H1 (cell line): ENCODE measurements around the gene RHOT1. TPM values are rescaled to one million over a fixed set of nuclear protein-coding genes. Genes with fewer than 3 reads are reported as not detected.

ENCODE experiments used
- CTCF ChIA-PET: fragments of 300-600 bp; sonication (Branson Sonifier 250); formaldehyde crosslinking; loops from one replicate; lab custom pipeline; 2021; ENCODE audit not compliant: partially characterized antibody; lab: Charles Lee
- POLR2A ChIA-PET: fragments of 300-600 bp; sonication (Branson Sonifier 250); formaldehyde crosslinking; loops from one replicate; lab custom pipeline; 2021; ENCODE audit warnings: inconsistent platforms; ENCODE audit not compliant: partially characterized antibody; lab: Charles Lee
- DNase-seq, 2 experiments: peaks; one replicate each; pipeline versions ENCODE4 v3.0.0 to v3.0.0-alpha.2; 2010 to 2022; ENCODE audit warnings: low spot score in 2 of 2, low read depth in 1 of 2, mixed read lengths in 1 of 2
- FAIRE-seq: peaks from 2 replicates; lab custom pipeline; 2011; peaks lifted over from hg19 to GRCh38; lab: Jason Lieb, UNC
- H2AFZ ChIP-seq: 2 replicates; pipeline ENCODE4 v1.8.1; 2012; ENCODE audit warnings: low read length, inconsistent platforms
- H2AK5ac ChIP-seq: 2 replicates; pipeline ENCODE4 v1.6.1; 2013; ENCODE audit warnings: low read depth, low read length
- H2BK120ac ChIP-seq: replicated peaks from 2 replicates; pipeline ENCODE3; 2013; ENCODE audit warnings: low read depth, low read length, inconsistent platforms
- H2BK12ac ChIP-seq: 2 replicates; pipeline ENCODE4 v1.6.1; 2013; ENCODE audit warnings: low read depth, low read length
- H2BK15ac ChIP-seq: 2 replicates; pipeline ENCODE4 v1.6.1; 2013; ENCODE audit warnings: low read length
- H2BK20ac ChIP-seq: 2 replicates; pipeline ENCODE4 v1.6.1; 2013; ENCODE audit warnings: low read length
- H2BK5ac ChIP-seq: 2 replicates; pipeline ENCODE4 v1.6.1; 2013; ENCODE audit warnings: low read depth, low read length
- H3K14ac ChIP-seq: 2 replicates; pipeline ENCODE4 v1.6.1; 2013; ENCODE audit warnings: inconsistent platforms; ENCODE audit not compliant: insufficient read length
- H3K18ac ChIP-seq: 2 replicates; pipeline ENCODE4 v1.6.1; 2013; ENCODE audit warnings: low read length; ENCODE audit errors: extremely low read depth
- H3K23ac ChIP-seq: 2 replicates; pipeline ENCODE4 v1.6.1; 2013; ENCODE audit warnings: inconsistent platforms; ENCODE audit not compliant: insufficient read length
- H3K23me2 ChIP-seq: 2 replicates; pipeline ENCODE4 v1.6.1; 2013; ENCODE audit warnings: low read depth, low read length
- H3K27ac ChIP-seq: 2 replicates; pipeline ENCODE4 v1.6.1; 2011; ENCODE audit warnings: low read depth, low read length, inconsistent platforms
- H3K27me3 ChIP-seq, 4 experiments: replicated peaks in 1 of 4; 1 replicate in 1 of 4; 2 replicates in 3 of 4; pipeline versions ENCODE4 v1.6.1 to v1.8.1; 2011 to 2013; ENCODE audit warnings: low read length in 3 of 4, mild to moderate bottlenecking in 3 of 4, inconsistent platforms in 2 of 4, mixed read lengths in 2 of 4, moderate library complexity in 1 of 4; ENCODE audit not compliant: control insufficient read depth in 3 of 4, insufficient read depth in 3 of 4; ENCODE audit errors: extremely low read depth in 1 of 4
- H3K36me3 ChIP-seq, 4 experiments: 2 replicates each; pipeline versions ENCODE4 v1.6.1 to v1.8.1; 2011 to 2013; ENCODE audit warnings: mild to moderate bottlenecking in 4 of 4, low read length in 3 of 4, moderate library complexity in 2 of 4, control low read depth in 1 of 4, inconsistent platforms in 1 of 4; ENCODE audit not compliant: insufficient read depth in 4 of 4, control insufficient read depth in 2 of 4
- H3K4ac ChIP-seq: replicated peaks from 2 replicates; pipeline ENCODE3; 2013; ENCODE audit warnings: low read length, low read depth, mixed read lengths, inconsistent platforms; ENCODE audit not compliant: insufficient read length
- H3K4me1 ChIP-seq, 4 experiments: replicated peaks in 1 of 4; 1 replicate in 1 of 4; 2 replicates in 3 of 4; pipeline versions ENCODE4 v1.6.1 to v1.8.1; 2011 to 2013; ENCODE audit warnings: low read length in 3 of 4, inconsistent platforms in 2 of 4, mixed read lengths in 1 of 4; ENCODE audit not compliant: insufficient read depth in 4 of 4, control insufficient read depth in 3 of 4
- H3K4me2 ChIP-seq, 2 experiments: 2 replicates each; pipeline versions ENCODE4 v1.6.1 to v1.8.1; 2011 to 2013; ENCODE audit warnings: low read depth in 2 of 2, low read length in 2 of 2, control low read depth in 1 of 2, inconsistent platforms in 1 of 2, mild to moderate bottlenecking in 1 of 2; ENCODE audit not compliant: insufficient read depth in 1 of 2
- H3K4me3 ChIP-seq, 4 experiments: fragments of 200-600, 300-600 bp in 1 of 4; sonication (generic), shearing (Covaris generic), sonication (Bioruptor Twin) in 1 of 4; 2 replicates each; pipeline versions ENCODE4 v1.5.1 to v1.8.1; 2011 to 2016; ENCODE audit warnings: low read length in 4 of 4, low read depth in 3 of 4, control low read depth in 2 of 4, inconsistent platforms in 2 of 4, mild to moderate bottlenecking in 2 of 4, mixed read lengths in 1 of 4, moderate library complexity in 1 of 4; ENCODE audit not compliant: insufficient read depth in 2 of 4; ENCODE audit errors: extremely low read depth in 1 of 4
- H3K56ac ChIP-seq: replicated peaks from 2 replicates; pipeline ENCODE3; 2013; ENCODE audit warnings: low read depth, mild to moderate bottlenecking, mixed read lengths, low read length, inconsistent platforms; ENCODE audit not compliant: insufficient read length
- H3K79me1 ChIP-seq: 2 replicates; pipeline ENCODE4 v1.6.1; 2013; ENCODE audit warnings: low read depth, low read length, control low read depth
- H3K79me2 ChIP-seq, 2 experiments: 2 replicates each; pipeline versions ENCODE4 v1.6.1 to v1.8.1; 2012 to 2013; ENCODE audit warnings: low read length in 2 of 2, mild to moderate bottlenecking in 2 of 2, inconsistent platforms in 1 of 2; ENCODE audit not compliant: insufficient read depth in 2 of 2, control insufficient read depth in 1 of 2
- H3K9ac ChIP-seq, 4 experiments: replicated peaks in 1 of 4; 1 replicate in 1 of 4; 2 replicates in 3 of 4; pipeline versions ENCODE4 v1.6.1 to v1.8.1; 2011 to 2013; ENCODE audit warnings: low read depth in 3 of 4, low read length in 3 of 4, control low read depth in 2 of 4, mild to moderate bottlenecking in 2 of 4, moderate library complexity in 2 of 4, inconsistent platforms in 1 of 4; ENCODE audit errors: extremely low read depth in 1 of 4
- H3K9me3 ChIP-seq, 2 experiments: 2 replicates each; pipeline versions ENCODE4 v1.6.1 to v1.8.1; 2012 to 2013; ENCODE audit warnings: mild to moderate bottlenecking in 2 of 2, moderate library complexity in 2 of 2, control low read depth in 1 of 2, inconsistent platforms in 1 of 2, low read depth in 1 of 2, low read length in 1 of 2, mixed read lengths in 1 of 2; ENCODE audit not compliant: insufficient read depth in 2 of 2
- H4K20me1 ChIP-seq, 2 experiments: replicated peaks in 1 of 2; 2 replicates each; pipeline versions ENCODE3 to v1.8.1; 2011 to 2013; ENCODE audit warnings: inconsistent platforms in 2 of 2, low read length in 2 of 2, mild to moderate bottlenecking in 1 of 2; ENCODE audit not compliant: insufficient read depth in 2 of 2, control insufficient read depth in 1 of 2
- H4K5ac ChIP-seq: 2 replicates; pipeline ENCODE4 v1.6.1; 2013; ENCODE audit warnings: low read length, low read depth, mixed read lengths, inconsistent platforms; ENCODE audit not compliant: insufficient read length
- H4K8ac ChIP-seq: 2 replicates; pipeline ENCODE4 v1.8.0; 2013; ENCODE audit warnings: mild to moderate bottlenecking, moderate library complexity, low read length, inconsistent platforms; ENCODE audit not compliant: insufficient read depth; ENCODE audit errors: extremely low read depth
- H4K91ac ChIP-seq: replicated peaks from 2 replicates; pipeline ENCODE3; 2013; ENCODE audit warnings: low read length, mixed read lengths, inconsistent platforms; ENCODE audit not compliant: insufficient read length
- SRF ChIP-seq: IDR thresholded peaks from 2 replicates; pipeline ENCODE4 v1.6.1; 2011; ENCODE audit warnings: mild to moderate bottlenecking, low read depth, low read length, moderate library complexity
- WGBS, 2 experiments: shearing (Covaris generic) in 1 of 2; methylation state at CpG; one replicate each; pipeline versions ENCODE4 v1.1.6 to v1.1.7; 2013 to 2015; ENCODE audit warnings: low lambda C conversion rate in 2 of 2, mixed read lengths in 2 of 2, inconsistent platforms in 1 of 2, low coverage in 1 of 2, missing lambda C conversion rate in 1 of 2; ENCODE audit not compliant: insufficient replicate concordance in 2 of 2, insufficient coverage in 1 of 2, insufficient read length in 1 of 2; ENCODE audit errors: extremely low coverage in 1 of 2, missing lambda C conversion rate in 1 of 2; 5-methylcytosine and 5-hydroxymethylcytosine counted together
- polyA plus RNA-seq, 7 experiments: library from polyadenylated mRNA; depleted of rRNA in 3 of 7; stranded (reverse) in 5 of 7; unstranded in 2 of 7; fragments of >200 nt in 5 of 7; fragments of 200-250 nt in 2 of 7; gene quantifications; 1 replicate in 5 of 7; 2 replicates in 1 of 7; 4 replicates in 1 of 7; pipeline versions ENCODE4 v1.2.1 to v1.2.3, GENCODE V29; 2011 to 2013; ENCODE audit warnings: missing spikeins in 2 of 7, mixed read lengths in 2 of 7
- total RNA-seq: library from RNA; stranded (reverse); fragmentation: NEBNext Ultra II Directional; extraction: Animal tissue kit (Norgen Biotek cat#: 25700); gene quantifications from 2 replicates; pipeline ENCODE4 v1.2.1, GENCODE V29; 2021

The RHOT1 gene
- total and polyA plus RNA-seq, 2 of the 8 experiments (the other 6 are each of a cell fraction or from before 2014, with no cell fraction given) = 34.2 to 38.2 TPM

DNA sequence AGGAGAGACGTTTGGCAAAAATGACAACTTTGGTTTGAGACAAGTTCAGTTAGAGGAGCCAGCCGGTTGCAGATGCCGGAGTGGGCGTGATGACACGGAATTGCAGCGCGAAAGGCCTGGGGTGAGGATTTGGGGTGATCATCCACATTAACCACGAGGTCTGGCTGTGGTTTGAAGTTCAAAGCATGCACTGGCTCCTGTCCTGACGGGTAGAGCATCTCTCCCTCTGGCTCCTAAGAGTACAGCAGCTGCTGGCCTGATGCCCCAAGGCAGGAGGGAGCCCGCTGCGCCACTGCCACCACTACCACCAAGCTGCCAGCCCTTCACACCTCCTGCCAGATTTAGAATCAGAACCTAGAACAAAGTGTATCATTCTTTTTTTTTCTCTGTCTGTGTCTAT is 127.1 kb downstream of the RHOT1 start:
- H3K79me1 ChIP-seq = peaks cover 13% of the 10 kb centered on the region
- no peak overlapping the region for H2BK15ac ChIP-seq
- H3K27me3 ChIP-seq = peaks cover 0 to 27% (median 24%) of the 10 kb centered on the region in 4 experiments; a peak in 5 of 7 replicates
- ChIA-PET POLR2A (no interaction called here), CTCF (interaction anchor here (1.2 kb wide), 1 partner anchor 16 kb away, joined by 7 read pairs; no protein-coding TSS in a partner anchor)
- no peak overlapping the region for H3K23ac ChIP-seq
- peaks cover 17% of the 10 kb centered on the region; the same call in 1 of the 2 replicates for H3K23me2 ChIP-seq
- H2BK5ac ChIP-seq = 0 out of 2 replicates have a peak overlapping the region, but pooled peaks have one; percentile 0
- H4K20me1 ChIP-seq = peaks cover 0 to 1% of the 10 kb centered on the region in 2 experiments
- no peaks in the 10 kb centered on the region for H3K36me3 ChIP-seq
- no peak overlapping the region for H3K18ac ChIP-seq
- no peak overlapping the region for H4K5ac ChIP-seq
- H3K4me1 ChIP-seq = peaks cover 2 to 22% (median 15%) of the 10 kb centered on the region in 4 experiments
- no peak overlapping the region; the same call in 1 of the 2 replicates for H2BK20ac ChIP-seq
- no peak overlapping the region for H3K56ac ChIP-seq
- H2BK120ac ChIP-seq = no peak overlapping the region
- H3K4ac ChIP-seq = no peak overlapping the region
- H3K9ac ChIP-seq = no peak overlapping the region
- no peak overlapping the region for H2AK5ac ChIP-seq
- H4K8ac ChIP-seq = no peak overlapping the region
- H3K9me3 ChIP-seq = no peaks in the 10 kb centered on the region
- no peak overlapping the region for H3K4me2 ChIP-seq
- FAIRE-seq = no peak
- no peak for DNase-seq
- 84% methylated on average over 11 of the region's 11 CpGs; no CpG with 5 or more reads in 1 of the 2 experiments for WGBS, 2 experiments
- peaks cover 0 to 16% of the 10 kb centered on the region in 2 experiments; a peak in 1 of 4 replicates for H3K79me2 ChIP-seq
- H3K27ac ChIP-seq = no peak overlapping the region
- H3K14ac ChIP-seq = no peak overlapping the region
- no peak overlapping the region for H3K4me3 ChIP-seq
- H4K91ac ChIP-seq = no peak overlapping the region
- no peak overlapping the region for H2BK12ac ChIP-seq
- no peak overlapping the region for H2AFZ ChIP-seq
- no peak for TF ChIP-seq SRF
